Thyroid gland (tissue), 4 donors: ENCODE data around the gene IFT122.
"Not testable (repeated sequence)": the region's sequence is repeated elsewhere in the genome, so short reads cannot be mapped to it uniquely, and the experiment has no call there.

Experiments used
- CTCF ChIP-seq, 6 experiments: fragments of 200-600 bp in 3 of 6; fragments of 450-650 bp in 3 of 6; sonication (generic) in 3 of 6; IDR thresholded peaks; one replicate each; pipeline ENCODE4 v1.5.1; 2016 to 2019; ENCODE audit warnings: antibody characterized with exemption in 6 of 6, mild to moderate bottlenecking in 2 of 6, inconsistent platforms in 1 of 6, moderate library complexity in 1 of 6
- POLR2A ChIP-seq, 2 donors: fragments of 450-650 bp; IDR thresholded peaks; one replicate each; pipeline ENCODE4 v1.6.1; 2017; ENCODE audit warnings: antibody characterized with exemption in 2 of 2, mild to moderate bottlenecking in 2 of 2, moderate library complexity in 1 of 2

- TF ChIP-seq CTCF, POLR2A (IDR thresholded peaks at IDR 0.05): not testable (repeated sequence)
Observed at GRCh38 chr3:129489258-129489657, 49.2 kb downstream of the IFT122 start.
